Measurements from ENCODE around the gene MRM3. TPM values are rescaled to one million over a fixed set of nuclear protein-coding genes. Genes with fewer than 3 reads are reported as not detected.

Gene MRM3
- 10 to 100 TPM in 3 of 4 donors, 1 to 10 TPM in 1; 9.2 to 19.5 (median 14.5) TPM for polyA plus RNA-seq
- long read RNA-seq, donor 1, result 0 reads
- long read RNA-seq, donor 2, partial matches to known transcripts, result 0 of 2 reads
- long read RNA-seq, donor 2, other reads (novel, unspliced or antisense), result 0 of 2 reads
- long read RNA-seq, donor 3, transcript MRM3-201 (4 exons, 1,809 nt), result major isoform, 6 of 9 reads
- long read RNA-seq, donor 3, partial matches to known transcripts, result 0 of 9 reads
- long read RNA-seq, donor 3, other reads (novel, unspliced or antisense), result 0 of 9 reads
- long read RNA-seq, donor 4, result 0 reads
- long read RNA-seq, donor 5, partial matches to known transcripts, result 0 of 1 reads
- long read RNA-seq, donor 5, other reads (novel, unspliced or antisense), result 0 of 1 reads
- long read RNA-seq, donor 6, partial matches to known transcripts, result 0 of 2 reads
- long read RNA-seq, donor 6, other reads (novel, unspliced or antisense), result 0 of 2 reads
- long read RNA-seq, donor 7, transcript MRM3-201 (4 exons, 1,809 nt), result major isoform, 7 of 9 reads
- long read RNA-seq, donor 7, partial matches to known transcripts, result 0 of 9 reads
- long read RNA-seq, donor 7, other reads (novel, unspliced or antisense), result 0 of 9 reads
- long read RNA-seq, donor 8, partial matches to known transcripts, result 0 of 2 reads
- long read RNA-seq, donor 8, other reads (novel, unspliced or antisense), result 0 of 2 reads
- long read RNA-seq, donor 9, result 0 reads
- long read RNA-seq, donor 10, transcript MRM3-201 (4 exons, 1,809 nt), result major isoform, 7 of 8 reads
- long read RNA-seq, donor 10, partial matches to known transcripts, result 0 of 8 reads
- long read RNA-seq, donor 10, other reads (novel, unspliced or antisense), result 0 of 8 reads

GRCh38 chr17:781805-782731 lies at the start of gene MRM3, which contains the start of gene GLOD4:
TSS of gene MRM3 (plus strand) at chr17:782353. CDS start at chr17:782379, 26 bp downstream.
TSS of gene GLOD4 (minus strand) at chr17:782280. CDS start at chr17:782255, 25 bp downstream.
- WGBS, 3 donors, result 0% methylated on average over 86 to 87 of the region's 87 CpGs
- Histone ChIP-seq H3K27ac (ENCODE audit: low read depth in 1 of 3, low read length in 2 of 3) (peak within 1 kb of the TSS; percentile 82 to 95 (median 85)), H3K9me3 (ENCODE audit: control insufficient read depth in 2 of 2, insufficient read depth in 1 of 2, low read depth in 1 of 2, low read length in 1 of 2) (no peaks in the 10 kb centered on the region), H3K36me3 (ENCODE audit: control insufficient read depth in 3 of 3, insufficient read depth in 2 of 3, low read depth in 1 of 3, low read length in 3 of 3) (peaks cover 3 to 30% (median 12%) of the 10 kb centered on the region in 3 donors), H3K4me3 (ENCODE audit: low read depth in 1 of 3, low read length in 3 of 3) (peak within 1 kb of the TSS; percentile 78 to 90 (median 87)), H3K27me3 (ENCODE audit: control insufficient read depth in 3 of 3, insufficient read depth in 3 of 3, low read length in 3 of 3) (no peaks in the 10 kb centered on the region), H3K4me1 (ENCODE audit: control insufficient read depth in 3 of 3, insufficient read depth in 2 of 3, low read depth in 1 of 3, low read length in 2 of 3) (peaks cover 4 to 9% (median 5%) of the 10 kb centered on the region in 3 donors)
- no peak for FAIRE-seq
- DNase-seq, result peak; percentile 89 to 98

- DNase-seq, result peak; percentile 80 to 86
- H3K4me3 ChIP-seq (ENCODE audit: low read depth in 1 of 3, low read length in 3 of 3), result peak overlapping the region; percentile 60 to 91 (median 69)
- H3K4me1 ChIP-seq (ENCODE audit: control insufficient read depth in 3 of 3, insufficient read depth in 2 of 3, low read depth in 1 of 3, low read length in 2 of 3), result peaks cover 0 to 10% (median 0%) of the 10 kb centered on the region in 3 donors
- FAIRE-seq, result no peak
- no peaks in the 10 kb centered on the region for H3K27me3 ChIP-seq (ENCODE audit: control insufficient read depth in 3 of 3, insufficient read depth in 3 of 3, low read length in 3 of 3)
- WGBS, 3 donors, result 3 to 6% (median 5%) methylated on average over 48 to 57 of the region's 57 CpGs
- peaks cover 0 to 27% (median 0%) of the 10 kb centered on the region in 3 donors for H3K36me3 ChIP-seq (ENCODE audit: control insufficient read depth in 3 of 3, insufficient read depth in 2 of 3, low read depth in 1 of 3, low read length in 3 of 3)
- no peaks in the 10 kb centered on the region for H3K9me3 ChIP-seq (ENCODE audit: control insufficient read depth in 2 of 2, insufficient read depth in 1 of 2, low read depth in 1 of 2, low read length in 1 of 2)
- peak overlapping the region; percentile 86 to 96 (median 91) for H3K27ac ChIP-seq (ENCODE audit: low read depth in 1 of 3, low read length in 2 of 3)
Measured at GRCh38 chr17:732902-733720, 49.0 kb upstream of the MRM3 start.

GRCh38 chr17:733743-734142 lies 48.4 kb upstream of the MRM3 start:
- no peaks in the 10 kb centered on the region for H3K27me3 ChIP-seq (ENCODE audit: control insufficient read depth in 3 of 3, insufficient read depth in 3 of 3, low read length in 3 of 3)
- H3K4me3 ChIP-seq (ENCODE audit: low read depth in 1 of 3, low read length in 3 of 3), result peak overlapping the region in 2 of 3 donors; percentile 69 to 91
- peak overlapping the region in 2 of 3 donors; percentile 86 to 91 for H3K27ac ChIP-seq (ENCODE audit: low read depth in 1 of 3, low read length in 2 of 3)
- H3K9me3 ChIP-seq (ENCODE audit: control insufficient read depth in 2 of 2, insufficient read depth in 1 of 2, low read depth in 1 of 2, low read length in 1 of 2), result no peaks in the 10 kb centered on the region
- FAIRE-seq, result no peak
- peaks cover 0 to 33% (median 0%) of the 10 kb centered on the region in 3 donors for H3K36me3 ChIP-seq (ENCODE audit: control insufficient read depth in 3 of 3, insufficient read depth in 2 of 3, low read depth in 1 of 3, low read length in 3 of 3)
- WGBS, 3 donors, result 56 to 65% (median 63%) methylated on average over 10 of the region's 10 CpGs
- H3K4me1 ChIP-seq (ENCODE audit: control insufficient read depth in 3 of 3, insufficient read depth in 2 of 3, low read depth in 1 of 3, low read length in 2 of 3), result peaks cover 0 to 10% (median 0%) of the 10 kb centered on the region in 3 donors
- no peak for DNase-seq

GRCh38 chr17:737561-738113 lies 44.5 kb upstream of the MRM3 start:
- H3K4me1 ChIP-seq (ENCODE audit: control insufficient read depth in 3 of 3, insufficient read depth in 2 of 3, low read depth in 1 of 3, low read length in 2 of 3), result peaks cover 0 to 10% (median 0%) of the 10 kb centered on the region in 3 donors
- 93 to 96% (median 93%) methylated on average over 13 of the region's 13 CpGs for WGBS, 3 donors
- H3K9me3 ChIP-seq (ENCODE audit: control insufficient read depth in 2 of 2, insufficient read depth in 1 of 2, low read depth in 1 of 2, low read length in 1 of 2), result no peaks in the 10 kb centered on the region
- H3K27ac ChIP-seq (ENCODE audit: low read depth in 1 of 3, low read length in 2 of 3), result no peak overlapping the region
- FAIRE-seq (no peak), DNase-seq (no peak)
- no peak overlapping the region for H3K4me3 ChIP-seq (ENCODE audit: low read depth in 1 of 3, low read length in 3 of 3)
- H3K27me3 ChIP-seq (ENCODE audit: control insufficient read depth in 3 of 3, insufficient read depth in 3 of 3, low read length in 3 of 3), result no peaks in the 10 kb centered on the region
- H3K36me3 ChIP-seq (ENCODE audit: control insufficient read depth in 3 of 3, insufficient read depth in 2 of 3, low read depth in 1 of 3, low read length in 3 of 3), result peaks cover 0 to 67% (median 4%) of the 10 kb centered on the region in 3 donors

- H3K4me3 ChIP-seq (ENCODE audit: low read depth in 1 of 3, low read length in 3 of 3), result no peak overlapping the region
- H3K9me3 ChIP-seq (ENCODE audit: control insufficient read depth in 2 of 2, insufficient read depth in 1 of 2, low read depth in 1 of 2, low read length in 1 of 2), result no peaks in the 10 kb centered on the region
- DNase-seq, result no peak
- no peaks in the 10 kb centered on the region for H3K27me3 ChIP-seq (ENCODE audit: control insufficient read depth in 3 of 3, insufficient read depth in 3 of 3, low read length in 3 of 3)
- no peak overlapping the region for H3K27ac ChIP-seq (ENCODE audit: low read depth in 1 of 3, low read length in 2 of 3)
- FAIRE-seq, result no peak
- 70 to 85% (median 83%) methylated on average over 18 of the region's 18 CpGs for WGBS, 3 donors
- H3K36me3 ChIP-seq (ENCODE audit: control insufficient read depth in 3 of 3, insufficient read depth in 2 of 3, low read depth in 1 of 3, low read length in 3 of 3), result peaks cover 0 to 78% (median 7%) of the 10 kb centered on the region in 3 donors
- no peaks in the 10 kb centered on the region for H3K4me1 ChIP-seq (ENCODE audit: control insufficient read depth in 3 of 3, insufficient read depth in 2 of 3, low read depth in 1 of 3, low read length in 2 of 3)
Measured at GRCh38 chr17:740240-741017, 41.7 kb upstream of the MRM3 start.

GRCh38 chr17:742147-742793 lies 39.9 kb upstream of the MRM3 start:
- Histone ChIP-seq H3K4me3 (ENCODE audit: low read depth in 1 of 3, low read length in 3 of 3) (no peak overlapping the region), H3K27me3 (ENCODE audit: control insufficient read depth in 3 of 3, insufficient read depth in 3 of 3, low read length in 3 of 3) (no peaks in the 10 kb centered on the region), H3K36me3 (ENCODE audit: control insufficient read depth in 3 of 3, insufficient read depth in 2 of 3, low read depth in 1 of 3, low read length in 3 of 3) (peaks cover 2 to 87% (median 21%) of the 10 kb centered on the region in 3 donors), H3K27ac (ENCODE audit: low read depth in 1 of 3, low read length in 2 of 3) (no peak overlapping the region), H3K4me1 (ENCODE audit: control insufficient read depth in 3 of 3, insufficient read depth in 2 of 3, low read depth in 1 of 3, low read length in 2 of 3) (no peaks in the 10 kb centered on the region), H3K9me3 (ENCODE audit: control insufficient read depth in 2 of 2, insufficient read depth in 1 of 2, low read depth in 1 of 2, low read length in 1 of 2) (no peaks in the 10 kb centered on the region)
- no peak for DNase-seq
- 84 to 92% (median 87%) methylated on average over 11 of the region's 11 CpGs for WGBS, 3 donors
- no peak for FAIRE-seq

All from small intestine (tissue), 16 donors.